Psoas muscle (tissue), 8 donors: ENCODE data around the gene BRINP2. TPM values are rescaled to one million over a fixed set of nuclear protein-coding genes. Genes with fewer than 3 reads are reported as not detected.

Source experiments
- ATAC-seq, 4 donors: fragments of 200-7000 bp; cut with Tn5 transposase; one replicate each; pipeline ENCODE4 v1.9.1; 2020; ENCODE audit warnings: moderate library complexity in 3 of 4, mild to moderate bottlenecking in 2 of 4
- DNase-seq, 2 donors: peaks; one replicate each; pipeline ENCODE4 v3.0.0-alpha.2; 2020
- H3K27ac ChIP-seq: fragments of 200-600 bp; one replicate; pipeline ENCODE4 v1.8.0; 2022
- H3K27me3 ChIP-seq, 3 donors: fragments of 200-600 bp in 1 of 3; one replicate each; pipeline versions ENCODE4 v1.6.1 to v1.8.0; 2013 to 2022; ENCODE audit warnings: low read length in 2 of 3, mild to moderate bottlenecking in 2 of 3, moderate library complexity in 1 of 3; ENCODE audit not compliant: insufficient read depth in 3 of 3
- H3K36me3 ChIP-seq, 2 donors: fragments of 200-600 bp in 1 of 2; one replicate each; pipeline versions ENCODE4 v1.6.1 to v1.8.0; 2013 to 2022; ENCODE audit warnings: low read depth in 1 of 2, mild to moderate bottlenecking in 1 of 2, moderate library complexity in 1 of 2; ENCODE audit not compliant: insufficient read depth in 1 of 2
- H3K4me1 ChIP-seq: fragments of 200-600 bp; one replicate; pipeline ENCODE4 v1.8.0; 2022
- H3K4me3 ChIP-seq: fragments of 200-600 bp; one replicate; pipeline ENCODE4 v1.8.0; 2022; ENCODE audit warnings: mild to moderate bottlenecking
- H3K9me3 ChIP-seq: fragments of 200-600 bp; one replicate; pipeline ENCODE4 v1.8.0; 2022
- CTCF ChIP-seq: fragments of 200-600 bp; IDR thresholded peaks from one replicate; pipeline ENCODE4 v1.8.0; 2022; ENCODE audit warnings: antibody characterized with exemption
- WGBS, 3 donors: extraction: QIAGEN DNeasy Blood & Tissue Kit; methylation state at CpG; one replicate each; pipeline versions ENCODE4 v1.1.6 to v1.1.7; 2013; 5-methylcytosine and 5-hydroxymethylcytosine counted together
- intact Hi-C, 2 donors: fragments of 100-400 bp; cut with DNase I; formaldehyde crosslinking; loops; one replicate each; pipeline versions ENCODE4 v1.11.0 to v1.14.2; 2022
- polyA plus RNA-seq, 3 donors: library from polyadenylated mRNA; stranded (reverse); fragments of 200-250 nt; gene quantifications; one replicate each; pipeline ENCODE4 v1.2.3, GENCODE V29; 2013
- total RNA-seq, 4 donors: library from RNA; stranded (reverse); fragmentation: NEBNext Ultra II Directional in 2 of 4; extraction: Animal tissue kit (Norgen Biotek cat#: 25700) in 2 of 4; gene quantifications; one replicate each; pipeline versions ENCODE4 v1.2.1 to v1.2.4, GENCODE V29; 2021 to 2023
- donor health status: healthy with polysubstance abuse.
- donor health status: DM: no; HTN: no; CAD: no; lungs with moderate emphysema.
- donor health status: Bipolar disorder and iron deficiency.
- donor health status: healthy.
- donor health status: DM: yes; HTN: yes; CAD: no.
- donor health status: DM: no; HTN: no; CAD: no.
- donor health status: DM: no; HTN: no; CAD: no.
- donor health status: DM: yes; HTN: yes; CAD: no.

Gene BRINP2
- total and polyA plus RNA-seq, 7 donors = 0.04 to 0.38 (median 0.23) TPM; not detected in 3

GRCh38 chr1:177287994-177288393 is 117.2 kb downstream of the BRINP2 start:
- DNase-seq (no peak), ATAC-seq (no peak)
- no peak overlapping the region for H3K27ac ChIP-seq
- no peaks in the 10 kb centered on the region for H3K4me1 ChIP-seq
- intact Hi-C loops = no loop called here
- H3K9me3 ChIP-seq = no peaks in the 10 kb centered on the region
- no peak for TF ChIP-seq CTCF
- no peak overlapping the region for H3K4me3 ChIP-seq
- WGBS, 3 donors = 78 to 83% (median 82%) methylated on average over 2 of the region's 2 CpGs
- H3K27me3 ChIP-seq = no peaks in the 10 kb centered on the region
- H3K36me3 ChIP-seq = no peaks in the 10 kb centered on the region

DNA sequence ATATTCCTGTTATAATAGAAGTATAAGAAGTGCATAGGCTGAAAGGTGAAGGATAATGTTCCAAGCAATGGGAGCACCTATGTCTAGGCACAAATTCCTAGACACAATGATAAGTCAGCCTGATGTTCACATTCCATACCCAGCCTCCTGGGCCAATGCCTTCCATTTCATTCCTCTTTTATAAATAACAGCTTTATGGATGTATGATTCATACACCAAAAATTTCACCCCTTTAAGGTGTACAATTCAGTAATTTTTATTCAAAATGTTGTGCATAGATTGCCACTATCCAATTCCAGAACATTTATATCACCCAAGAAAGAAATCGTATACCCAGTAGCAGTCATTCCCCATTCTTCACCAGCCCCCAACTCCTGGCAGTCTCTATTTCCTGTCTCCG is 118.8 kb downstream of the BRINP2 start:
- Histone ChIP-seq H3K4me1 (no peaks in the 10 kb centered on the region), H3K36me3 (no peaks in the 10 kb centered on the region), H3K9me3 (no peaks in the 10 kb centered on the region), H3K27ac (no peak overlapping the region), H3K27me3 (no peaks in the 10 kb centered on the region), H3K4me3 (no peak overlapping the region)
- 73 to 82% (median 80%) methylated on average over 2 of the region's 2 CpGs for WGBS, 3 donors
- TF ChIP-seq CTCF = no peak
- intact Hi-C loops = no loop called here
- DNase-seq = no peak
- no peak for ATAC-seq

- no peak for DNase-seq
- Histone ChIP-seq H3K9me3 (no peaks in the 10 kb centered on the region), H3K27me3 (no peaks in the 10 kb centered on the region), H3K27ac (no peak overlapping the region), H3K4me3 (no peak overlapping the region), H3K4me1 (peaks cover 4% of the 10 kb centered on the region), H3K36me3 (no peaks in the 10 kb centered on the region)
- WGBS, 3 donors = 92 to 95% (median 92%) methylated on average over 1 of the region's 1 CpG
- ATAC-seq = no peak
- TF ChIP-seq CTCF = no peak
- intact Hi-C loops = no loop called here
These were observed 129.7 kb downstream of the BRINP2 start for GRCh38 chr1:177300431-177300830.

DNA sequence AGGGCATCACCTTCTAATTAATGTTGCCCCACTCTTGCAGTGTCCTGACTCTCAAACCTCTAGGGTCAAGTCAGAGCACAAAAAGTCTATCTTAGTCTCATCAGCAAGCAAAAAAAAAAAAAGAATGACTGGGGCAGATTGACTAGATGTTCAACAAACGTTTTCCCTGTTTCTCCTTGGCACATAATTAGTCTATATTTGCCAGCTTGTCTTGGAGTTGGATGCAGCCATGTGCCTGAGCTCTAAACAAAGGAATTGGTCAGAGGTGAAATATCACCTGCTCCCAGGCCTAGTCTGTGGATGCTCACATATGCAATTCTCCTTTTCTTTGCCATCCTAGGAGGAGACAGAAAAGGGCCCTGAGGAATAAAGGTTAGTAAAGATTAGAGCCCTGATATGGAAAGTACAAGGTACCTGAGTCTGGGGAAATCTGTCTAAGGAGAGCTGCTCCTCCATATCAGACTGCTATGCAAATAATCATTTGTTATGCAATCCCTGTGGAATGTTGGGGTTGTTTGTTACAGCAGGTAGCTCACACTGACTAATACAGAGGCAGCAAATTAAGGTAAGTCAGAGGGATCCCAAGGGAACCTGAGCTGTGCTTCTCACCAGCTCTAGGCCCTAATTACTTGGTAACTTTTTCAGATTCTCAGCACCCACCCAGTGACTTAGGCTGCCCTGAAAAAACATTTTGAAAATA is 130.8 kb downstream of the BRINP2 start:
- intact Hi-C loops = no loop called here
- Histone ChIP-seq H3K27ac (no peak overlapping the region), H3K4me3 (no peak overlapping the region), H3K9me3 (no peaks in the 10 kb centered on the region), H3K36me3 (no peaks in the 10 kb centered on the region), H3K4me1 (peaks cover 4% of the 10 kb centered on the region), H3K27me3 (no peaks in the 10 kb centered on the region)
- no peak for DNase-seq
- WGBS, 3 donors = 6 to 31% (median 17%) methylated on average over 1 of the region's 1 CpG
- no peak for ATAC-seq
- TF ChIP-seq CTCF = no peak
